Glutamatergic neuron (in vitro differentiated cells): ENCODE measurements around the gene SLC29A4. TPM values are rescaled to one million over a fixed set of nuclear protein-coding genes. Genes with fewer than 3 reads are reported as not detected.
"Not testable (repeated sequence)": the region's sequence is repeated elsewhere in the genome, so short reads cannot be mapped to it uniquely, and the experiment has no call there.

ENCODE experiments used
- DNase-seq: peaks from one replicate; pipeline ENCODE4 v3.0.0; 2022
- H3K27ac Mint-ChIP-seq: one replicate; pipeline ENCODE4 v1.8.0; 2020; ENCODE audit warnings: mild to moderate bottlenecking, mixed read lengths, inconsistent platforms; ENCODE audit not compliant: unreplicated experiment
- H3K27me3 Mint-ChIP-seq: one replicate; pipeline ENCODE4 v1.8.0; 2020; ENCODE audit warnings: mild to moderate bottlenecking, moderate library complexity, mixed read lengths, inconsistent platforms; ENCODE audit not compliant: unreplicated experiment
- H3K36me3 Mint-ChIP-seq: one replicate; pipeline ENCODE4 v1.8.0; 2020; ENCODE audit warnings: mild to moderate bottlenecking, mixed read lengths, inconsistent platforms; ENCODE audit not compliant: unreplicated experiment
- H3K4me1 Mint-ChIP-seq: one replicate; pipeline ENCODE4 v1.8.0; 2020; ENCODE audit warnings: mild to moderate bottlenecking, low read depth, mixed read lengths, inconsistent platforms; ENCODE audit not compliant: unreplicated experiment
- H3K4me3 Mint-ChIP-seq: one replicate; pipeline ENCODE4 v1.8.0; 2020; ENCODE audit warnings: mild to moderate bottlenecking, mixed read lengths, inconsistent platforms; ENCODE audit not compliant: unreplicated experiment
- H3K9me3 Mint-ChIP-seq: one replicate; pipeline ENCODE4 v1.8.0; 2020; ENCODE audit warnings: mild to moderate bottlenecking, moderate library complexity, mixed read lengths, inconsistent platforms; ENCODE audit not compliant: unreplicated experiment
- CTCF ChIP-seq: fragments of 200-600 bp; sonication (generic); IDR thresholded peaks from one replicate; pipeline ENCODE4 v1.5.0; 2021; ENCODE audit not compliant: partially characterized antibody, unreplicated experiment
- total RNA-seq: library from RNA; stranded (reverse); fragmentation: NEBNext Ultra II Directional; extraction: Animal tissue kit (Norgen Biotek cat#: 25700); gene quantifications from one replicate; pipeline ENCODE4 v1.2.1, GENCODE V29; 2021; ENCODE audit not compliant: unreplicated experiment

SLC29A4 gene
- total RNA-seq, 1 donor from 2014 or later: 30.5 TPM

- H3K9me3 Mint-ChIP-seq: no peaks in the 10 kb centered on the region
These were observed 17.2 kb upstream of the SLC29A4 start for GRCh38 chr7:5265320-5266190.

GRCh38 chr7:5266191-5267028 is 16.3 kb upstream of the SLC29A4 start:
- H3K4me1 Mint-ChIP-seq: peaks cover 7% of the 10 kb centered on the region
- no peaks in the 10 kb centered on the region for H3K9me3 Mint-ChIP-seq
- no peak for TF ChIP-seq CTCF
- H3K4me3 Mint-ChIP-seq: no peak overlapping the region
- no peaks in the 10 kb centered on the region for H3K36me3 Mint-ChIP-seq
- peak; percentile 48 for DNase-seq
- peaks cover 9% of the 10 kb centered on the region for H3K27me3 Mint-ChIP-seq
- H3K27ac Mint-ChIP-seq: peak overlapping the region; percentile 31

More at GRCh38 chr7:5265320-5266190, 17.2 kb upstream of the SLC29A4 start:
- no peak for TF ChIP-seq CTCF
- H3K36me3 Mint-ChIP-seq: no peaks in the 10 kb centered on the region
- no peak for DNase-seq
- H3K27me3 Mint-ChIP-seq: peaks cover 9% of the 10 kb centered on the region
- H3K27ac Mint-ChIP-seq: peak overlapping the region; percentile 31
- no peak overlapping the region for H3K4me3 Mint-ChIP-seq
- H3K4me1 Mint-ChIP-seq: peaks cover 7% of the 10 kb centered on the region

- not testable (repeated sequence) for H3K27me3 Mint-ChIP-seq, H3K9me3 Mint-ChIP-seq, DNase-seq, H3K4me1 Mint-ChIP-seq, H3K4me3 Mint-ChIP-seq, H3K27ac Mint-ChIP-seq, H3K36me3 Mint-ChIP-seq
These were observed 14.9 kb upstream of the SLC29A4 start for GRCh38 chr7:5267829-5268228.

GRCh38 chr7:5269992-5270657 is 12.6 kb upstream of the SLC29A4 start:
- DNase-seq, H3K27ac Mint-ChIP-seq, H3K4me3 Mint-ChIP-seq, H3K4me1 Mint-ChIP-seq, H3K9me3 Mint-ChIP-seq, H3K36me3 Mint-ChIP-seq: not testable (repeated sequence)
- peaks cover 11% of the 10 kb centered on the region for H3K27me3 Mint-ChIP-seq

GRCh38 chr7:5270788-5271187 is 12.0 kb upstream of the SLC29A4 start:
- H3K4me3 Mint-ChIP-seq: no peak overlapping the region
- peaks cover 4% of the 10 kb centered on the region for H3K4me1 Mint-ChIP-seq
- TF ChIP-seq CTCF: no peak
- no peaks in the 10 kb centered on the region for H3K36me3 Mint-ChIP-seq
- DNase-seq: no peak
- H3K27ac Mint-ChIP-seq: no peak overlapping the region
- H3K9me3 Mint-ChIP-seq: no peaks in the 10 kb centered on the region
- peaks cover 9% of the 10 kb centered on the region for H3K27me3 Mint-ChIP-seq

GRCh38 chr7:5273831-5274405 is 8.8 kb upstream of the SLC29A4 start:
- H3K27ac Mint-ChIP-seq, H3K4me3 Mint-ChIP-seq, H3K36me3 Mint-ChIP-seq, H3K4me1 Mint-ChIP-seq, H3K9me3 Mint-ChIP-seq, DNase-seq: not testable (repeated sequence)
- H3K27me3 Mint-ChIP-seq: peaks cover 13% of the 10 kb centered on the region
